ENCODE results near the gene NPHP4.

NPHP4 gene

GRCh38 chr1:5874416-5875110, 117.7 kb downstream of the NPHP4 start:
- no peak for DNase-seq (ENCODE audit: low read depth in 1 of 2, low spot score in 1 of 2)
- in situ Hi-C loops (cut with HindIII; ENCODE audit: low pct_unique_long_range_greater_than_20kb, low sequenced_read_pairs), result no loop called here
- no peak for TF ChIP-seq JUND (IDR thresholded peaks at IDR 0.05; ENCODE audit: low read depth)

- DNase-seq (ENCODE audit: low read depth in 1 of 2, low spot score in 1 of 2), result no peak
- in situ Hi-C loops (cut with HindIII; ENCODE audit: low pct_unique_long_range_greater_than_20kb, low sequenced_read_pairs), result no loop called here
Observed at GRCh38 chr1:5873556-5873955, 118.7 kb downstream of the NPHP4 start.

GRCh38 chr1:5872886-5873285, 119.3 kb downstream of the NPHP4 start:
- in situ Hi-C loops (cut with HindIII; ENCODE audit: low pct_unique_long_range_greater_than_20kb, low sequenced_read_pairs), result no loop called here
- no peak for DNase-seq (ENCODE audit: low read depth in 1 of 2, low spot score in 1 of 2)
- no peak for TF ChIP-seq JUND (IDR thresholded peaks at IDR 0.05; ENCODE audit: low read depth)

More at GRCh38 chr1:5873556-5873955, 118.7 kb downstream of the NPHP4 start:
- no peak for TF ChIP-seq JUND (IDR thresholded peaks at IDR 0.05; ENCODE audit: low read depth)

- in situ Hi-C loops (cut with HindIII; ENCODE audit: low pct_unique_long_range_greater_than_20kb, low sequenced_read_pairs), result no loop called here
- DNase-seq (ENCODE audit: low read depth in 1 of 2, low spot score in 1 of 2), result no peak
- no peak for TF ChIP-seq JUND (IDR thresholded peaks at IDR 0.05; ENCODE audit: low read depth)
Observed at GRCh38 chr1:5868931-5869500, 123.2 kb downstream of the NPHP4 start.

- in situ Hi-C loops (cut with HindIII; ENCODE audit: low pct_unique_long_range_greater_than_20kb, low sequenced_read_pairs), result no loop called here
- no peak for TF ChIP-seq JUND (IDR thresholded peaks at IDR 0.05; ENCODE audit: low read depth)
- DNase-seq (ENCODE audit: low read depth in 1 of 2, low spot score in 1 of 2), result no peak
Observed at GRCh38 chr1:5865774-5866173, 126.5 kb downstream of the NPHP4 start.

- TF ChIP-seq JUND (IDR thresholded peaks at IDR 0.05; ENCODE audit: low read depth), result no peak
- DNase-seq (ENCODE audit: low read depth in 1 of 2, low spot score in 1 of 2), result no peak
- in situ Hi-C loops (cut with HindIII; ENCODE audit: low pct_unique_long_range_greater_than_20kb, low sequenced_read_pairs), result no loop called here
Observed at GRCh38 chr1:5865056-5865455, 127.2 kb downstream of the NPHP4 start.

GRCh38 chr1:5864256-5864655, 128.0 kb downstream of the NPHP4 start:
- in situ Hi-C loops (cut with HindIII; ENCODE audit: low pct_unique_long_range_greater_than_20kb, low sequenced_read_pairs), result no loop called here
- TF ChIP-seq JUND (IDR thresholded peaks at IDR 0.05; ENCODE audit: low read depth), result no peak
- DNase-seq (ENCODE audit: low read depth in 1 of 2, low spot score in 1 of 2), result no peak

GRCh38 chr1:5863238-5863637, 129.0 kb downstream of the NPHP4 start:
- no peak for DNase-seq (ENCODE audit: low read depth in 1 of 2, low spot score in 1 of 2)
- TF ChIP-seq JUND (IDR thresholded peaks at IDR 0.05; ENCODE audit: low read depth), result no peak
- in situ Hi-C loops (cut with HindIII; ENCODE audit: low pct_unique_long_range_greater_than_20kb, low sequenced_read_pairs), result no loop called here

- DNase-seq (ENCODE audit: low read depth in 1 of 2, low spot score in 1 of 2), result no peak
- no peak for TF ChIP-seq JUND (IDR thresholded peaks at IDR 0.05; ENCODE audit: low read depth)
- in situ Hi-C loops (cut with HindIII; ENCODE audit: low pct_unique_long_range_greater_than_20kb, low sequenced_read_pairs), result no loop called here
Observed at GRCh38 chr1:5861871-5862825, 130.1 kb downstream of the NPHP4 start.

- in situ Hi-C loops (cut with HindIII; ENCODE audit: low pct_unique_long_range_greater_than_20kb, low sequenced_read_pairs), result no loop called here
- TF ChIP-seq JUND (IDR thresholded peaks at IDR 0.05; ENCODE audit: low read depth), result no peak
- no peak for DNase-seq (ENCODE audit: low read depth in 1 of 2, low spot score in 1 of 2)
Observed at GRCh38 chr1:5860277-5860676, 131.9 kb downstream of the NPHP4 start.

- in situ Hi-C loops (cut with HindIII; ENCODE audit: low pct_unique_long_range_greater_than_20kb, low sequenced_read_pairs), result no loop called here
- no peak for DNase-seq (ENCODE audit: low read depth in 1 of 2, low spot score in 1 of 2)
- TF ChIP-seq JUND (IDR thresholded peaks at IDR 0.05; ENCODE audit: low read depth), result no peak
Observed at GRCh38 chr1:5859766-5860165, 132.5 kb downstream of the NPHP4 start.

GRCh38 chr1:5858844-5859407, 133.3 kb downstream of the NPHP4 start:
- in situ Hi-C loops (cut with HindIII; ENCODE audit: low pct_unique_long_range_greater_than_20kb, low sequenced_read_pairs), result no loop called here
- TF ChIP-seq JUND (IDR thresholded peaks at IDR 0.05; ENCODE audit: low read depth), result no peak
- DNase-seq (ENCODE audit: low read depth in 1 of 2, low spot score in 1 of 2), result no peak

All from T47D (cell line).